Middle frontal gyrus (tissue), 1 donor: ENCODE measurements around the gene TAF11L9.
"Not testable (repeated sequence)": the region's sequence is repeated elsewhere in the genome, so short reads cannot be mapped to it uniquely, and the experiment has no call there.

Experiments used
- DNase-seq: peaks from one replicate; pipeline ENCODE4 v3.0.0-alpha.2; 2015; ENCODE audit warnings: low spot score; ENCODE audit errors: extremely low spot score

The TAF11L9 gene

DNA sequence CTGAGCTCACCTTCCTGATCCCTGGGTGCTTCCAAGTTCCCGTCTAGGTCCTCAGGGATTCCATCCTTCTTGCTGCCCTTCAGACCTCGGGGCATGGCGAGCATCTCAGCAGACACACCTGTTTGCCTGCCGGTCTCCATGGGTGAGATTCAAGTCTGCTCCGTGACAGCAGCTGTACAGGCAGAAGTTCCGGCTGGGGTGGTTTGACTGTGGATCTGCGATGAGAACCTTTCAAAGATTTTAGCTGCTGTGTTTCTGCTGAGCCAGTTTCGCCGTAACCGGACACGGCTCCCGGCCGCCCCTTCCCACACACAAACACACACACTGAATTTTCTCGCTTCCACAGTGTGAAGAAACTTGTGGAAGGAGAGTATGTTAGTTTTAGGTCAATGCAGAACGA, at the start of gene TAF11L9:
TAF11L9 (minus strand) TSS at position 140 of the 400 bp plus-strand sequence.
- not testable (repeated sequence) for DNase-seq

- DNase-seq, result no peak
Measured at GRCh38 chr5:17634160-17634559, 40.0 kb upstream of the TAF11L9 start, which contains the start of gene TAF11L14. Gene TAF11L14, plus strand, starts transcription at chr5:17634460.

DNA sequence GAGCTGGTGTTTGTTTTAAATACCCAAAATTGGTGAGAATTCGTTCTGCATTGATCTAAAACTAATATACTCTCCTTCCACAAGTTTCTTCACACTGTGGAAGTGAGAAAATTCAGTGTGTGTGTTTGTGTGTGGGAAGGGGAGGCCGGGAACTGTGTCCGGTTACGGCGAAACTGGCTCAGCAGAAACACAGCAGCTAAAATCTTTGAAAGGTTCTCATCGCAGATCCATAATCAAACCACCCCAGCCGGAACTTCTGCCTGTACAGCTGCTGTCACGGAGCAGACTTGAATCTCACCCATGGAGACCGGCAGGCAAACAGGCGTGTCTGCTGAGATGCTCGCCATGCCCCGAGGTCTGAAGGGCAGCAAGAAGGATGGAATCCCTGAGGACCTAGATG, 37.6 kb upstream of the TAF11L9 start, which contains the start of gene TAF11L13:
TAF11L13 (plus strand) TSS at position 301 of the 400 bp plus-strand sequence.
- DNase-seq, result not testable (repeated sequence)

- DNase-seq, result no peak
Measured at GRCh38 chr5:17625686-17626085, 31.5 kb upstream of the TAF11L9 start.

DNA sequence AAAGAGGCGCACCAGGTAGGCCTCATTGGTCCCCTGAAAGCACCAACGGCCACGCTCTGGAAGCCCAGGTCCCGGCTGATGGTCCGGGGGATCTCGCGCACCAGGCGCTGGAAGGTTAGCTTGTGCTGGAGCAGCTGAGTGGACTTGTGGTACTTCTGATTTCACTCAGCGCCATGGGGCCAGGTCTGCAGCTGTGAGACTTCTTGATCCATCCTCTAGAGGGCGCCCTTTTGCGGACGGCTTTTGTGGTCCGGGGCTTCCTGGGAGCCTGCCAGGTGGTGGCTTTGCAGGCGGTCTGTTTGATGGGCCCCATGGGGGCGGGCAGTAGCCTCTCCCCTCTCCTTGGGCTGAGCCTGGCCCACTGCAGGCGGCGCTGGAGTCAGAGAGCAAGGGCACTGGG, 26.4 kb upstream of the TAF11L9 start:
- DNase-seq, result no peak

- DNase-seq, result no peak
Measured at GRCh38 chr5:17619354-17619753, 25.2 kb upstream of the TAF11L9 start.

- DNase-seq, result no peak
Measured at GRCh38 chr5:17614872-17615605, 20.8 kb upstream of the TAF11L9 start.

- DNase-seq, result not testable (repeated sequence)
Measured at GRCh38 chr5:17610092-17610491, 15.9 kb upstream of the TAF11L9 start, which contains the start of gene TAF11L12. Gene TAF11L12, plus strand, starts transcription at chr5:17610392.

DNA sequence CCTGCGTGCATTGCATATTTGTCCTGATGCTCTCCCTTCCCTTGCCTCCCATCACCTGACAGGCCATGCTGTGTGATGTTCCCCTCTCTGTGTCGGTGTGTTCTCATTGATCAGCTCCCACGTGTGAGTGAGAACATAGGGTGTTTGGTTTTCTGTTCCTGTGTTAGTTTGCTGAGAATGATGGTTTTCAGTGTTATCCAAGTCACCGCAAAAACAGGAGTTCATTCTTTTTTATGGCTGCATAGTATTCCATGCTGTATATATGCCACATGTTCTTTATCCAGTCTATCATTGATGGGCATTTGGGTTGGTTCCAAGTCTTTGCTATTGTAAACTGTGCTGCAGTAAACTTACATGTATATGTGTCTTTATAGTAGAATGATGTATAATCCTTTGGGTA, 13.3 kb upstream of the TAF11L9 start:
- DNase-seq, result not testable (repeated sequence)

DNA sequence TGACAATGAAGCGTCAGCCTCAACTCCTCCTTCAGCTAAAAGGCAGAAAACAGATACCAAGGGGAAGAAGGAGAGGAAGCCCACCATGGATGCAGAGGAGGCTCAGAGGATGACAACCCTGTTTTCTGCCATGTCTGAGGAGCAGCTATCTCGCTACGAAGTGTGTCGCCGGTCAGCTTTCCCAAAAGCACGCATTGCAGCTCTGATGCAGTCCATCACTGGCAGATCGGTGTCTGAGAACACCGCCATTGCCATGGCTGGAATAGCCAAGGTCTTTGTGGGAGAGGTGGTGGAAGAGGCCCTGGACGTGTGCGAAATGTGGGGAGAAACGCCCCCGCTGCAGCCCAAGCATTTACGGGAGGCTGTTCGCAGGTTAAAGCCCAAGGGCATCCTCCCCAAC, 10.8 kb upstream of the TAF11L9 start:
- no peak for DNase-seq

DNA sequence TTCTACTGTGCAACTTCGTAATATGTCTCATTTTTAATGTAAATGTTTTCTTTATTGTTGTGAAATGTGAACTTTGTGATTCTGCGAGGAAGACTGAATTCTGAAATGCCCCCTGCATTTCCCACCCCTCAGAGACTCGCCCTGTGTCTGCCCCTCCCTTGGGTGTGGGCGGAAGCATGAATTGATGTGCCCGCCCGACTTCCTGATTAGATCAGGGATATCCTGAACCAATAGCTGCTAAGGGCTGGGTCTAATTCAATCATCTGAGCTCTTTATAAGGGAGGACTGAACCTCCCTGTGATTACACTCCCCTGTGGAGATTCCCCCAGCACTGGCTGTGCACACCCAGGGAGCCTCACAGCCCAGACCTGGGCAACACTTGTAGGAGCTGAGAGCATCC, 9.7 kb upstream of the TAF11L9 start, which contains the start of gene TAF11L11:
TAF11L11 (plus strand) TSS at position 304 of the 400 bp plus-strand sequence.
- DNase-seq, result not testable (repeated sequence)

DNA sequence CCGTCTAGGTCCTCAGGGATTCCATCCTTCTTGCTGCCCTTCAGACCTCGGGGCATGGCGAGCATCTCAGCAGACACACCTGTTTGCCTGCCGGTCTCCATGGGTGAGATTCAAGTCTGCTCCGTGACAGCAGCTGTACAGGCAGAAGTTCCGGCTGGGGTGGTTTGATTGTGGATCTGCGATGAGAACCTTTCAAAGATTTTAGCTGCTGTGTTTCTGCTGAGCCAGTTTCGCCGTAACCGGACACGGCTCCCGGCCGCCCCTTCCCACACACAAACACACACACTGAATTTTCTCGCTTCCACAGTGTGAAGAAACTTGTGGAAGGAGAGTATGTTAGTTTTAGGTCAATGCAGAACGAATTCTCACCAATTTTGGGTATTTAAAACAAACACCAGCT, 3.5 kb upstream of the TAF11L9 start, which contains the start of gene TAF11L10:
TAF11L10 (minus strand) TSS at position 101 of the 400 bp plus-strand sequence.
- not testable (repeated sequence) for DNase-seq

DNA sequence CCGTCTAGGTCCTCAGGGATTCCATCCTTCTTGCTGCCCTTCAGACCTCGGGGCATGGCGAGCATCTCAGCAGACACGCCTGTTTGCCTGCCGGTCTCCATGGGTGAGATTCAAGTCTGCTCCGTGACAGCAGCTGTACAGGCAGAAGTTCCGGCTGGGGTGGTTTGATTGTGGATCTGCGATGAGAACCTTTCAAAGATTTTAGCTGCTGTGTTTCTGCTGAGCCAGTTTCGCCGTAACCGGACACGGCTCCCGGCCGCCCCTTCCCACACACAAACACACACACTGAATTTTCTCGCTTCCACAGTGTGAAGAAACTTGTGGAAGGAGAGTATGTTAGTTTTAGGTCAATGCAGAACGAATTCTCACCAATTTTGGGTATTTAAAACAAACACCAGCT, 3.3 kb downstream of the TAF11L9 start, which contains the start of gene TAF11L8:
TAF11L8 (minus strand) TSS at position 101 of the 400 bp plus-strand sequence.
- not testable (repeated sequence) for DNase-seq

DNA sequence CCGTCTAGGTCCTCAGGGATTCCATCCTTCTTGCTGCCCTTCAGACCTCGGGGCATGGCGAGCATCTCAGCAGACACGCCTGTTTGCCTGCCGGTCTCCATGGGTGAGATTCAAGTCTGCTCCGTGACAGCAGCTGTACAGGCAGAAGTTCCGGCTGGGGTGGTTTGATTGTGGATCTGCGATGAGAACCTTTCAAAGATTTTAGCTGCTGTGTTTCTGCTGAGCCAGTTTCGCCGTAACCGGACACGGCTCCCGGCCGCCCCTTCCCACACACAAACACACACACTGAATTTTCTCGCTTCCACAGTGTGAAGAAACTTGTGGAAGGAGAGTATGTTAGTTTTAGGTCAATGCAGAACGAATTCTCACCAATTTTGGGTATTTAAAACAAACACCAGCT, 8.5 kb downstream of the TAF11L9 start, which contains the start of gene TAF11L7:
TAF11L7 (minus strand) TSS at position 101 of the 400 bp plus-strand sequence.
- DNase-seq, result not testable (repeated sequence)
